ENCODE data around the gene MINK1.

- TF ChIP-seq ZNF433 (tag by site-specific recombination; IDR thresholded peaks at IDR 0.05; ENCODE audit: low read depth) (no peak), ZNF274 (IDR thresholded peaks at IDR 0.05; ENCODE audit: low read length) (no peak), ZNF274 (tag by site-specific recombination; IDR thresholded peaks at IDR 0.05; ENCODE audit: borderline replicate concordance) (no peak), GLI2 (tag by site-specific recombination; IDR thresholded peaks at IDR 0.05; ENCODE audit: borderline replicate concordance, low read depth) (no peak), ZBTB21 (tag by site-specific recombination; IDR thresholded peaks at IDR 0.05) (no peak), ZNF473 (tag by site-specific recombination; IDR thresholded peaks at IDR 0.05) (no peak), ZNF514 (tag by site-specific recombination; IDR thresholded peaks at IDR 0.05) (no peak), REST (tag by site-specific recombination; IDR thresholded peaks at IDR 0.05) (no peak), ZBTB26 (tag by site-specific recombination; optimal IDR thresholded peaks at IDR 0.05) (no peak), ZBTB8A (tag by site-specific recombination; IDR thresholded peaks at IDR 0.05) (no peak)
- TF ChIP-seq, protein P1, sequence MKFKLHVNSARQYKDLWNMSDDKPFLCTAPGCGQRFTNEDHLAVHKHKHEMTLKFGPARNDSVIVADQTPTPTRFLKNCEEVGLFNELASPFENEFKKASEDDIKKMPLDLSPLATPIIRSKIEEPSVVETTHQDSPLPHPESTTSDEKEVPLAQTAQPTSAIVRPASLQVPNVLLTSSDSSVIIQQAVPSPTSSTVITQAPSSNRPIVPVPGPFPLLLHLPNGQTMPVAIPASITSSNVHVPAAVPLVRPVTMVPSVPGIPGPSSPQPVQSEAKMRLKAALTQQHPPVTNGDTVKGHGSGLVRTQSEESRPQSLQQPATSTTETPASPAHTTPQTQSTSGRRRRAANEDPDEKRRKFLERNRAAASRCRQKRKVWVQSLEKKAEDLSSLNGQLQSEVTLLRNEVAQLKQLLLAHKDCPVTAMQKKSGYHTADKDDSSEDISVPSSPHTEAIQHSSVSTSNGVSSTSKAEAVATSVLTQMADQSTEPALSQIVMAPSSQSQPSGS (tag by site-specific recombination; IDR thresholded peaks at IDR 0.05; ENCODE audit: low read depth) = no peak
- TF ChIP-seq, protein P2, sequence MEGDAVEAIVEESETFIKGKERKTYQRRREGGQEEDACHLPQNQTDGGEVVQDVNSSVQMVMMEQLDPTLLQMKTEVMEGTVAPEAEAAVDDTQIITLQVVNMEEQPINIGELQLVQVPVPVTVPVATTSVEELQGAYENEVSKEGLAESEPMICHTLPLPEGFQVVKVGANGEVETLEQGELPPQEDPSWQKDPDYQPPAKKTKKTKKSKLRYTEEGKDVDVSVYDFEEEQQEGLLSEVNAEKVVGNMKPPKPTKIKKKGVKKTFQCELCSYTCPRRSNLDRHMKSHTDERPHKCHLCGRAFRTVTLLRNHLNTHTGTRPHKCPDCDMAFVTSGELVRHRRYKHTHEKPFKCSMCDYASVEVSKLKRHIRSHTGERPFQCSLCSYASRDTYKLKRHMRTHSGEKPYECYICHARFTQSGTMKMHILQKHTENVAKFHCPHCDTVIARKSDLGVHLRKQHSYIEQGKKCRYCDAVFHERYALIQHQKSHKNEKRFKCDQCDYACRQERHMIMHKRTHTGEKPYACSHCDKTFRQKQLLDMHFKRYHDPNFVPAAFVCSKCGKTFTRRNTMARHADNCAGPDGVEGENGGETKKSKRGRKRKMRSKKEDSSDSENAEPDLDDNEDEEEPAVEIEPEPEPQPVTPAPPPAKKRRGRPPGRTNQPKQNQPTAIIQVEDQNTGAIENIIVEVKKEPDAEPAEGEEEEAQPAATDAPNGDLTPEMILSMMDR (tag by site-specific recombination; IDR thresholded peaks at IDR 0.05) = no peak
- TF ChIP-seq, protein P3, sequence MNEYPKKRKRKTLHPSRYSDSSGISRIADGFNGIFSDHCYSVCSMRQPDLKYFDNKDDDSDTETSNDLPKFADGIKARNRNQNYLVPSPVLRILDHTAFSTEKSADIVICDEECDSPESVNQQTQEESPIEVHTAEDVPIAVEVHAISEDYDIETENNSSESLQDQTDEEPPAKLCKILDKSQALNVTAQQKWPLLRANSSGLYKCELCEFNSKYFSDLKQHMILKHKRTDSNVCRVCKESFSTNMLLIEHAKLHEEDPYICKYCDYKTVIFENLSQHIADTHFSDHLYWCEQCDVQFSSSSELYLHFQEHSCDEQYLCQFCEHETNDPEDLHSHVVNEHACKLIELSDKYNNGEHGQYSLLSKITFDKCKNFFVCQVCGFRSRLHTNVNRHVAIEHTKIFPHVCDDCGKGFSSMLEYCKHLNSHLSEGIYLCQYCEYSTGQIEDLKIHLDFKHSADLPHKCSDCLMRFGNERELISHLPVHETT (tag by site-specific recombination; IDR thresholded peaks at IDR 0.05) = no peak
- TF ChIP-seq, protein P4, sequence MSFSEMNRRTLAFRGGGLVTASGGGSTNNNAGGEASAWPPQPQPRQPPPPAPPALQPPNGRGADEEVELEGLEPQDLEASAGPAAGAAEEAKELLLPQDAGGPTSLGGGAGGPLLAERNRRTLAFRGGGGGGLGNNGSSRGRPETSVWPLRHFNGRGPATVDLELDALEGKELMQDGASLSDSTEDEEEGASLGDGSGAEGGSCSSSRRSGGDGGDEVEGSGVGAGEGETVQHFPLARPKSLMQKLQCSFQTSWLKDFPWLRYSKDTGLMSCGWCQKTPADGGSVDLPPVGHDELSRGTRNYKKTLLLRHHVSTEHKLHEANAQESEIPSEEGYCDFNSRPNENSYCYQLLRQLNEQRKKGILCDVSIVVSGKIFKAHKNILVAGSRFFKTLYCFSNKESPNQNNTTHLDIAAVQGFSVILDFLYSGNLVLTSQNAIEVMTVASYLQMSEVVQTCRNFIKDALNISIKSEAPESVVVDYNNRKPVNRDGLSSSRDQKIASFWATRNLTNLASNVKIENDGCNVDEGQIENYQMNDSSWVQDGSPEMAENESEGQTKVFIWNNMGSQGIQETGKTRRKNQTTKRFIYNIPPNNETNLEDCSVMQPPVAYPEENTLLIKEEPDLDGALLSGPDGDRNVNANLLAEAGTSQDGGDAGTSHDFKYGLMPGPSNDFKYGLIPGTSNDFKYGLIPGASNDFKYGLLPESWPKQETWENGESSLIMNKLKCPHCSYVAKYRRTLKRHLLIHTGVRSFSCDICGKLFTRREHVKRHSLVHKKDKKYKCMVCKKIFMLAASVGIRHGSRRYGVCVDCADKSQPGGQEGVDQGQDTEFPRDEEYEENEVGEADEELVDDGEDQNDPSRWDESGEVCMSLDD (tag by site-specific recombination; IDR thresholded peaks at IDR 0.05) = no peak
Measured at GRCh38 chr17:4921320-4921719, 88.2 kb downstream of the MINK1 start.
